Right atrium auricular region (tissue), 2 donors: Measurements from ENCODE around the gene APOL4. TPM values are rescaled to one million over a fixed set of nuclear protein-coding genes. Genes with fewer than 3 reads are reported as not detected.

Experiments used
- DNase-seq: peaks from one replicate; pipeline ENCODE4 v3.0.0-alpha.2; 2019; ENCODE audit warnings: low spot score
- H3K27ac ChIP-seq, 2 donors: fragments of 200-600 bp; sonication (generic); 1 replicate in 1 of 2; 2 replicates in 1 of 2; pipeline ENCODE4 v1.5.1; 2016 to 2019
- H3K27me3 ChIP-seq, 2 donors: fragments of 200-600 bp; sonication (generic); one replicate each; pipeline versions ENCODE4 v1.5.1 to v1.6.0; 2017 to 2019
- H3K36me3 ChIP-seq: fragments of 200-600 bp; sonication (generic); one replicate; pipeline ENCODE4 v1.5.1; 2016
- H3K4me1 ChIP-seq, 2 donors: fragments of 200-600 bp; sonication (generic); one replicate each; pipeline versions ENCODE4 v1.5.1 to v1.6.0; 2017 to 2019
- H3K4me3 ChIP-seq, 2 donors: fragments of 200-600 bp; sonication (generic); 1 replicate in 1 of 2; 2 replicates in 1 of 2; pipeline ENCODE4 v1.5.1; 2017 to 2019; ENCODE audit warnings: mild to moderate bottlenecking in 1 of 2, moderate library complexity in 1 of 2
- H3K9me3 ChIP-seq, 2 donors: fragments of 200-600 bp; sonication (generic); one replicate each; pipeline ENCODE4 v1.5.1; 2019
- CTCF ChIP-seq, 2 donors: fragments of 200-600 bp; sonication (generic); IDR thresholded peaks; one replicate each; pipeline ENCODE4 v1.5.1; 2019; ENCODE audit warnings: antibody characterized with exemption in 2 of 2
- total RNA-seq, 2 donors: library from RNA; depleted of rRNA; stranded (reverse); fragments of >200 nt; gene quantifications; one replicate each; pipeline ENCODE4 v1.1.0, GENCODE V29; 2016

The APOL4 gene
- total RNA-seq, 2 donors from 2014 or later, result 0.24 to 2.1 TPM

DNA sequence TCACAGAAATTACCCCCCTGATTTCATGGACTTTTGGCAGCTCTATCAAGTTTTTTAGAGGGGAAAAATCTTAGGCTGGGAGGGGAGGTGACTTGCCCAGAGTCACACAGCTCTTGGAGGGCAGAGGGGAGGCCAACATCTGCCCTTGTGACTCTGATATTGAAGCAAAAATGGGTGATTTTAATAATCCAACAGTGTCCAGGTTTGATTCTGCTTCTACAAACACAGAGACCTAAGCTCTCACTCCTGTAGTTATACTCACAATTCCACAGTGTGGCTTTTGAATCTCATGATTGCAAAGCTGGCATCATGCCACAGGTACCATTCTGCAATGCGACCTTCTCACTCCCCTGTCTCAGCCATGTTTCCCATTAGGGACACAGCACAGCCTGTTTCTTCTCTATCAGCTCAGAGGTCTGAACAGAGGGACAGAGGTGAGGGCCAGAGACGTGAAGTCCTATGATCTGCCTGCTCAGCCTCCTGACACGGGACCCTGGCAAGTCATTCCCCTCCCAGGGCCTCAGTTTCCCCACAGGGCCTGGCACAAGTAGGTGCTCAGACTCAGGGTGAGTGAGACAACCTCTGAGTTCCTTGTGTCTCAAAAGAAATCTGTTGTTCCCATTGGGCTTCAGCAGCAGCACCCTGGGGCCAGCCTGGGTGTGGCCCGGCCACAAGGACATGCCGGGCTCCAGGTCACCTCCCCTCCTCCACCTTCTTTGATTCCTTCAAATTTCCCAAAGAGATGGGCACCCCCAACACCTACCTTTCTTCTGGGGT lies 37.0 kb upstream of the APOL4 start:
- Histone ChIP-seq H3K4me3 (peak overlapping the region; percentile 55 to 68), H3K27ac (peak overlapping the region; percentile 90 to 92), H3K4me1 (peaks cover 0 to 54% of the 10 kb centered on the region in 2 donors), H3K36me3 (peaks cover 9% of the 10 kb centered on the region), H3K27me3 (no peaks in the 10 kb centered on the region), H3K9me3 (no peaks in the 10 kb centered on the region)
- no peak for DNase-seq
- TF ChIP-seq CTCF (IDR thresholded peaks at IDR 0.05), result no peak

DNA sequence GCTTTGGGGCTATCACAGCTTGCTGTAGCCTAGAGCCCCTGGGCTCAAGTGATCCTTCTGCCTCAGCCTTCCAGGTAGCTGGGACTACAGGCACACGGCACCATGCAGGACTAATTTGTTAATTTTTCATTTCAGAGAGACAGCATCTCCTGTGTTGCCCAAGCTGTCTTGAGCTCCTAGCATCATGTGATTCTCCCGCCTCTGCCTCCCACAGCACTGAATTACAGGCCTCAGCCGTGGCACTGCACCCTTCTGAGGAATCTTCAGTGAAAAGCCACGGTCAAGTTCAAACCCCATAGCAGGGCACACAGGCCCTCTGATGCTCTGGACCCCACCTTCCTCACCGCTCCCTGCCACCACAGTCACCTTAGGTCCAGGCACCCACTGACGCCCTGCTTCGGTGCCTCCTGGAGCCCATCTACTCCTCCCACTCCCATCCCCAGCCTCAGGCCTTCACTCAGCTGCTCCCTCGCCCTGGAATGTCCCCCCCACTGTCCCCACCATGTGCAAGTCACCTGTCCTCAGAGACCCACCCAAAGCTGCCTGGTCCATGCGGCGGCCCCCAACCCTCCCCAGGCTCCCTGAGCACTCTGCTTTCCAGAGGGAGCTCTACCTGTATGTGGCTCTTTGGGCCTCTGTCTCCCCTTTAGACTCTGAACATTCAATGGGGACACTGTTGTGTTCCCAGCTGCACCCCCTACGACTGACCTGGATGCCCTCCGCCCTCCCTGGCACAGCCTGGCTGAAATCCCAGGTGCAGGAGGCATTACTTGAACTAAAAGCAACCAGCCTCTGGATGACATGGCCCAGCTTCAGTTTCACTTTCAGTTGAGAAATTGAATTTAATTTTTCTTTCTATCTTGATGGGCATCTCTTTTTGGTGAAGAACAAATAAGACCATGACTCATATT lies 36.1 kb upstream of the APOL4 start:
- Histone ChIP-seq H3K36me3 (peaks cover 16% of the 10 kb centered on the region), H3K27ac (peak overlapping the region; percentile 90 to 92), H3K4me3 (peak overlapping the region; percentile 55 to 68), H3K4me1 (peaks cover 0 to 51% of the 10 kb centered on the region in 2 donors), H3K9me3 (no peaks in the 10 kb centered on the region), H3K27me3 (no peaks in the 10 kb centered on the region)
- DNase-seq, result no peak
- no peak for TF ChIP-seq CTCF (IDR thresholded peaks at IDR 0.05)

GRCh38 chr22:36236388-36237319 lies 35.0 kb upstream of the APOL4 start:
- no peak for TF ChIP-seq CTCF (IDR thresholded peaks at IDR 0.05)
- DNase-seq, result no peak
- Histone ChIP-seq H3K27ac (peak overlapping the region in 1 of 2 donors; percentile 92), H3K9me3 (no peaks in the 10 kb centered on the region), H3K4me1 (peaks cover 0 to 51% of the 10 kb centered on the region in 2 donors), H3K4me3 (peak overlapping the region; percentile 2 to 68), H3K27me3 (no peaks in the 10 kb centered on the region), H3K36me3 (peaks cover 27% of the 10 kb centered on the region)

GRCh38 chr22:36235585-36235984 lies 34.0 kb upstream of the APOL4 start:
- DNase-seq, result no peak
- no peak for TF ChIP-seq CTCF (IDR thresholded peaks at IDR 0.05)
- Histone ChIP-seq H3K4me3 (no peak overlapping the region), H3K27me3 (no peaks in the 10 kb centered on the region), H3K4me1 (peaks cover 0 to 51% of the 10 kb centered on the region in 2 donors), H3K36me3 (peaks cover 37% of the 10 kb centered on the region), H3K9me3 (no peaks in the 10 kb centered on the region), H3K27ac (no peak overlapping the region)

DNA sequence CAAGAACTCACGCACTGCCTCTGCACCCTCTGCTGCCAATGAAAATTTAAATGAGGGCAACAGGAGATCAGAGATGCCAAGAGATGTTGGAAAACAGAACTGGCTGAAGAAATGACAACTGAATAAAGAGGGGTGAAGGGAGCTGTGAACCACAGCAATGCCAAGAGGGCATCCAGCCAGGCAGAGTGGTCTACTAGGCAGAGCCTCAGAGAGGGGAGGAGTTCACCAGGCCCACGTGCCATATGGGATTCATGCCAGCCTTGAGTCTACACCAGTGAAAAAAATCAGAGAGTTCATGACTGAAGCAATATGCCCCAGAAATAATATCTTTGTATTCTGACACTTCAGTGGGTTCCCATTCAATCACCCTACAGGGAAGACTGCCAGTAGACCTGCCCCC lies 33.3 kb upstream of the APOL4 start:
- Histone ChIP-seq H3K4me3 (no peak overlapping the region), H3K9me3 (no peaks in the 10 kb centered on the region), H3K36me3 (peaks cover 44% of the 10 kb centered on the region), H3K27me3 (no peaks in the 10 kb centered on the region), H3K27ac (no peak overlapping the region), H3K4me1 (peaks cover 0 to 50% of the 10 kb centered on the region in 2 donors)
- DNase-seq, result no peak
- no peak for TF ChIP-seq CTCF (IDR thresholded peaks at IDR 0.05)
